ENCODE measurements around the gene PRR5L. TPM values are rescaled to one million over a fixed set of nuclear protein-coding genes. Genes with fewer than 3 reads are reported as not detected.

Gene PRR5L
- total RNA-seq, 4 donors from 2014 or later = 2.2 to 10.9 (median 3.5) TPM

- TF ChIP-seq EP300 (IDR thresholded peaks at IDR 0.05) = no peak
- TF ChIP-seq POLR2A (IDR thresholded peaks at IDR 0.05) = no peak
- no peak for TF ChIP-seq CTCF (IDR thresholded peaks at IDR 0.05)
- TF ChIP-seq POLR2AphosphoS5 (IDR thresholded peaks at IDR 0.05) = no peak
- H3K27ac ChIP-seq = no peak overlapping the region
- no peak overlapping the region for H3K4me3 ChIP-seq
- no peaks in the 10 kb centered on the region for H3K27me3 ChIP-seq
- no peaks in the 10 kb centered on the region for H3K9me3 ChIP-seq
- peaks cover 5% of the 10 kb centered on the region for H3K4me1 ChIP-seq
- DNase-seq (ENCODE audit: low spot score in 2 of 2) = no peak
- H3K36me3 ChIP-seq = no peaks in the 10 kb centered on the region
- 59% methylated on average over 1 of the region's 1 CpG for WGBS
Measured at GRCh38 chr11:36304351-36304750, 8.3 kb downstream of the PRR5L start.

DNA sequence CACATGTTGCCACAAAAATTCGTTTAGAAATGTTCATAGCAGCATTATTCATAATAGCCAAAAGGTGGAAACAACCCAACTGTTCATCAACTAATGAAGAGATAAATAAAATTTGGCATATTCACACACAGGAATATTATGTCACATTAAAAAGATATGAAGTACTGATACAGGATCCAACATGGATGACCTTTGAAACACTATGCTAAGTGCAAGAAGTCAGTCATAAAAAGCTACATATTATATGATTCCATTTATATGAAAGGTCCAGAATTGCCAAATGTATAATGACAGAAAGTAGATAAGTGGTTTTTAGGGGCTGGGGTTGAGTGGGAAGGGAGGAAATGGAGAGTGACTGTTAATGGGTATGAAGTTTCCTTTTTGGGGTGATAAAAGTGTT, 9.0 kb downstream of the PRR5L start:
- no peak overlapping the region for H3K27ac ChIP-seq
- DNase-seq (ENCODE audit: low spot score in 2 of 2) = no peak
- peaks cover 5% of the 10 kb centered on the region for H3K4me1 ChIP-seq
- no peaks in the 10 kb centered on the region for H3K36me3 ChIP-seq
- H3K27me3 ChIP-seq = no peaks in the 10 kb centered on the region
- H3K9me3 ChIP-seq = no peaks in the 10 kb centered on the region
- 33% methylated on average over 1 of the region's 1 CpG for WGBS
- no peak overlapping the region for H3K4me3 ChIP-seq
- no peak for TF ChIP-seq EP300 (IDR thresholded peaks at IDR 0.05)
- TF ChIP-seq POLR2AphosphoS5 (IDR thresholded peaks at IDR 0.05) = no peak
- TF ChIP-seq CTCF (IDR thresholded peaks at IDR 0.05) = no peak
- no peak for TF ChIP-seq POLR2A (IDR thresholded peaks at IDR 0.05)

DNA sequence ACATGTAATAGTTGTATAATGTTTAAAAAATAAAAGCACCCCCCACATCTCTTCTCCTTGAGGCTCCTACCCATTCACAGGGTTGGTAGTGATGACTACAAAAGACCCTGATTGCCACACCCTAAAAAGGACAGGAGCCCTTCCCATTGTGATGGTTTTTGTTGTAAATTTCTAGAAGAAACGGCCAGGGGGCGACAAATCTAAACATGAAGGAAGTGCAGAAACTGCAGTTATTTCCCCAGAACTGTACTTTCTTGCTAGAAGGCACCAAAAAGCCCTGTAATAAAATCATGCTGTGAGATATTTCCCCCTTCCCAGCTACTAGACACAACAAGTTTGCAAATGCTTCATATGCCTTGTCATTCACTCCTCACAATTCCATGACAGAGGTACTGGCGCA, 10.8 kb downstream of the PRR5L start:
- Histone ChIP-seq H3K4me3 (no peak overlapping the region), H3K27ac (no peak overlapping the region), H3K27me3 (no peaks in the 10 kb centered on the region), H3K36me3 (no peaks in the 10 kb centered on the region), H3K4me1 (no peaks in the 10 kb centered on the region), H3K9me3 (no peaks in the 10 kb centered on the region)
- no peak for DNase-seq (ENCODE audit: low spot score in 2 of 2)
- 48% methylated on average over 3 of the region's 3 CpGs for WGBS
- TF ChIP-seq EP300 (IDR thresholded peaks at IDR 0.05) (no peak), CTCF (IDR thresholded peaks at IDR 0.05) (no peak), POLR2AphosphoS5 (IDR thresholded peaks at IDR 0.05) (no peak), POLR2A (IDR thresholded peaks at IDR 0.05) (no peak)

- 53% methylated on average over 1 of the region's 1 CpG for WGBS
- no peak for TF ChIP-seq POLR2AphosphoS5 (IDR thresholded peaks at IDR 0.05)
- TF ChIP-seq POLR2A (IDR thresholded peaks at IDR 0.05) = no peak
- no peak for TF ChIP-seq CTCF (IDR thresholded peaks at IDR 0.05)
- TF ChIP-seq EP300 (IDR thresholded peaks at IDR 0.05) = no peak
- no peaks in the 10 kb centered on the region for H3K4me1 ChIP-seq
Measured at GRCh38 chr11:36308577-36308976, 12.5 kb downstream of the PRR5L start.

DNA sequence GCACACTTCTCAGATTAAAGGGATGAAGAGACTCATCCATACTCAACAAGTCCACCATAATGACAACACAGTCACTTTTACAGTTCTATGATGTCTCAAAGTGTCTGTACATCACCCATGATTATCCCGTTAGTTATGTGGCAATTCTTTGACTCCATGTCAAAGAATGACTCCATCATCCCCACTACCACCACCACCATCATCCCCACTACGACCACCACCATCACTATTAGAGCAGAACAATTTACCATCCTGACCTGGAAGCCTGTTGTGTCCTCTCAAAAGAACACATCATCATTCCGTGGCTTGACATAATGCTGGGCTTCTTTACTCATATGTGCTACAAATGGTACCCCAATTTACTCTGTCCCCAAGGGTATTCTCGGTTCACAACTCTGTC, 13.7 kb downstream of the PRR5L start:
- Histone ChIP-seq H3K36me3 (no peaks in the 10 kb centered on the region), H3K27me3 (peaks cover 10% of the 10 kb centered on the region), H3K4me1 (no peaks in the 10 kb centered on the region), H3K27ac (no peak overlapping the region), H3K4me3 (no peak overlapping the region), H3K9me3 (no peaks in the 10 kb centered on the region)
- DNase-seq (ENCODE audit: low spot score in 2 of 2) = no peak
- TF ChIP-seq EP300 (IDR thresholded peaks at IDR 0.05) (no peak), CTCF (IDR thresholded peaks at IDR 0.05) (no peak), POLR2AphosphoS5 (IDR thresholded peaks at IDR 0.05) (no peak), POLR2A (IDR thresholded peaks at IDR 0.05) (no peak)
- WGBS = 92% methylated on average over 4 of the region's 4 CpGs

More at GRCh38 chr11:36308577-36308976, 12.5 kb downstream of the PRR5L start:
- H3K9me3 ChIP-seq = no peaks in the 10 kb centered on the region
- no peak for DNase-seq (ENCODE audit: low spot score in 2 of 2)
- H3K27ac ChIP-seq = no peak overlapping the region
- H3K36me3 ChIP-seq = no peaks in the 10 kb centered on the region
- H3K4me3 ChIP-seq = no peak overlapping the region
- H3K27me3 ChIP-seq = peaks cover 8% of the 10 kb centered on the region
